HL-60/S4 (cell line): ENCODE data around the gene NEIL1.

Experiments used
- in situ Hi-C: fragments of 300-500 bp; cut with MboI; formaldehyde crosslinking; loops from 2 replicates; pipeline ENCODE4 v1.14.3; 2022; ENCODE audit warnings: low sequenced_read_pairs

The NEIL1 gene

GRCh38 chr15:75354454-75354853 lies 7.6 kb downstream of the NEIL1 start:
- in situ Hi-C loops = no loop called here

- in situ Hi-C loops = no loop called here
These were observed 8.5 kb downstream of the NEIL1 start for GRCh38 chr15:75355369-75355768.

GRCh38 chr15:75356006-75356405 lies 9.2 kb downstream of the NEIL1 start:
- in situ Hi-C loops = no loop called here

GRCh38 chr15:75356517-75356916 lies 9.7 kb downstream of the NEIL1 start:
- in situ Hi-C loops = no loop called here

GRCh38 chr15:75357976-75358673 lies 11.3 kb downstream of the NEIL1 start:
- in situ Hi-C loops = no loop called here

GRCh38 chr15:75358771-75359536 lies 12.1 kb downstream of the NEIL1 start:
- in situ Hi-C loops = no loop called here

GRCh38 chr15:75359537-75360250 lies 12.9 kb downstream of the NEIL1 start:
- in situ Hi-C loops = no loop called here

- in situ Hi-C loops = no loop called here
These were observed 13.6 kb downstream of the NEIL1 start for GRCh38 chr15:75360391-75360790.

GRCh38 chr15:75360856-75361255 lies 14.0 kb downstream of the NEIL1 start:
- in situ Hi-C loops = no loop called here

- in situ Hi-C loops = no loop called here
These were observed 14.6 kb downstream of the NEIL1 start for GRCh38 chr15:75361361-75361988.

- in situ Hi-C loops = no loop called here
These were observed 15.3 kb downstream of the NEIL1 start for GRCh38 chr15:75361989-75362641.

- in situ Hi-C loops = no loop called here
These were observed 15.9 kb downstream of the NEIL1 start for GRCh38 chr15:75362642-75363249.

GRCh38 chr15:75363786-75364185 lies 16.9 kb downstream of the NEIL1 start:
- in situ Hi-C loops = no loop called here

- in situ Hi-C loops = no loop called here
These were observed 18.0 kb downstream of the NEIL1 start for GRCh38 chr15:75364881-75365280.

- in situ Hi-C loops = no loop called here
These were observed 19.3 kb downstream of the NEIL1 start for GRCh38 chr15:75366163-75366562.

GRCh38 chr15:75367006-75367405 lies 20.2 kb downstream of the NEIL1 start:
- in situ Hi-C loops = no loop called here

GRCh38 chr15:75367406-75367912 lies 20.6 kb downstream of the NEIL1 start:
- in situ Hi-C loops = no loop called here

- in situ Hi-C loops = no loop called here
These were observed 21.3 kb downstream of the NEIL1 start, which contains the start of gene MAN2C1 for GRCh38 chr15:75367913-75368688. MAN2C1 (minus strand) TSS chr15:75368607; CDS start chr15:75368583, 24 bp downstream.

- in situ Hi-C loops = no loop called here
These were observed 21.9 kb downstream of the NEIL1 start for GRCh38 chr15:75368689-75369239.
